K562 (cell line): ENCODE data around the gene CCDC71L. TPM values are rescaled to one million over a fixed set of nuclear protein-coding genes. Genes with fewer than 3 reads are reported as not detected.
A peak's percentile ranks its signal among the peaks of the same experiment; 100 is the strongest.

Experiments
- ASH1L ChIP-seq: fragments of 450-650 bp; IDR thresholded peaks from 2 replicates; pipeline ENCODE4 v1.6.1; 2018; ENCODE audit warnings: borderline replicate concordance, mild to moderate bottlenecking, low read depth; ENCODE audit not compliant: partially characterized antibody
- GABPB2 ChIP-seq: fragments of 250-450 bp; sonication (Bioruptor Pico); conservative IDR thresholded peaks from 2 replicates; pipeline ENCODE4 v1.5.1; 2021; ENCODE audit warnings: mild to moderate bottlenecking
- HNRNPUL1 ChIP-seq: fragments of 200-400 bp; formaldehyde crosslinking; IDR thresholded peaks from 2 replicates; pipeline ENCODE4 v1.6.1; 2017; ENCODE audit warnings: low read length
- MAZ ChIP-seq, 2 experiments: fragments of 450-650 bp in 1 of 2; sonication (generic) in 1 of 2; formaldehyde crosslinking; IDR thresholded peaks in 1 of 2; conservative IDR thresholded peaks in 1 of 2; 2 replicates each; pipeline versions ENCODE4 v1.4.0 to v1.5.0; 2020; ENCODE audit warnings: mild to moderate bottlenecking in 1 of 2, missing genetic modification reagents in 1 of 2
- NFXL1 ChIP-seq: fragments of 450-650 bp; formaldehyde crosslinking; IDR thresholded peaks from 2 replicates; pipeline ENCODE4 v1.4.0; 2021; ENCODE audit warnings: mild to moderate bottlenecking
- NR3C1 ChIP-seq: sonication (generic); formaldehyde crosslinking; IDR thresholded peaks from 2 replicates; pipeline ENCODE4 v1.8.1; 2022; ENCODE audit warnings: missing genetic modification reagents
- PTRF ChIP-seq: fragments of 450-650 bp; IDR thresholded peaks from 2 replicates; pipeline ENCODE4 v1.6.1; 2016; ENCODE audit warnings: mild to moderate bottlenecking, missing genetic modification characterization, missing compliant biosample characterization
- TAF15 ChIP-seq: fragments of 200-400 bp; formaldehyde crosslinking; IDR thresholded peaks from 2 replicates; pipeline ENCODE4 v1.6.1; 2017; ENCODE audit warnings: mild to moderate bottlenecking, low read depth, low read length, moderate library complexity
- TCF3 ChIP-seq: sonication (generic); formaldehyde crosslinking; IDR thresholded peaks from 2 replicates; pipeline ENCODE4 v1.4.0; 2020; ENCODE audit warnings: mild to moderate bottlenecking, missing genetic modification reagents
- YY1 ChIP-seq, 3 experiments: IDR thresholded peaks; 2 replicates each; pipeline ENCODE4 v1.6.1; 2011; ENCODE audit warnings: low read length in 2 of 3, mild to moderate bottlenecking in 2 of 3, moderate library complexity in 2 of 3, borderline replicate concordance in 1 of 3, control low read depth in 1 of 3, low read depth in 1 of 3; ENCODE audit not compliant: insufficient read depth in 3 of 3, insufficient replicate concordance in 2 of 3, control insufficient read depth in 1 of 3, insufficient read length in 1 of 3; ENCODE audit errors: extremely low read depth in 1 of 3
- ZNF24 ChIP-seq: fragments of 450-650 bp; IDR thresholded peaks from 2 replicates; pipeline ENCODE4 v1.6.1; 2016
- ZNF282 ChIP-seq: sonication (generic); formaldehyde crosslinking; IDR thresholded peaks from 2 replicates; pipeline ENCODE4 v1.8.1; 2023; ENCODE audit warnings: missing genetic modification reagents
- ZNF436 ChIP-seq: fragments of 250-450, 450-650 bp; sonication (Bioruptor Pico); formaldehyde crosslinking; IDR thresholded peaks from 2 replicates; pipeline ENCODE4 v1.7.0; 2020; ENCODE audit warnings: mild to moderate bottlenecking
- ZNF695 ChIP-seq: fragments of 450-650 bp; formaldehyde crosslinking; IDR thresholded peaks from 2 replicates; pipeline ENCODE4 v1.4.0; 2020; ENCODE audit warnings: mild to moderate bottlenecking, moderate library complexity
- ZNF785 ChIP-seq: fragments of 250-450 bp; sonication (Bioruptor Pico); IDR thresholded peaks from 2 replicates; pipeline ENCODE4 v1.4.0; 2020; ENCODE audit warnings: mild to moderate bottlenecking
- polyA plus RNA-seq, 8 experiments: library from polyadenylated mRNA; depleted of rRNA in 4 of 8; stranded (reverse) in 5 of 8; unstranded in 3 of 8; fragments of >200 nt; fragmentation: Nextera tagmentation in 2 of 8; fragmentation: Illumina TruSeq in 1 of 8; extraction: Ambion mirVana in 2 of 8; extraction: Trizol in 1 of 8; gene quantifications; 2 replicates each; pipeline versions ENCODE4 v1.2.1 to v1.2.3, GENCODE V29; 2011 to 2014; ENCODE audit warnings: inconsistent platforms in 1 of 8, missing spikeins in 1 of 8
- total RNA-seq, 7 experiments: library from RNA; depleted of rRNA in 6 of 7; stranded (reverse); fragments of >200 nt in 6 of 7; fragmentation: Illumina TruSeq in 2 of 7; extraction: Trizol in 2 of 7; gene quantifications; 2 replicates each; pipeline versions ENCODE4 v1.2.1 to v1.2.3, GENCODE V29; 2011 to 2021; ENCODE audit warnings: low replicate concordance in 1 of 7
- TF ChIP-seq, protein P1 (sequence below): fragments of 450-650 bp; IDR thresholded peaks from 2 replicates; pipeline ENCODE4 v1.7.0; 2016; ENCODE audit warnings: borderline replicate concordance
- TF ChIP-seq, protein P2 (sequence below): IDR thresholded peaks from 2 replicates; pipeline ENCODE4 v1.6.1; 2011; ENCODE audit not compliant: insufficient read length; ENCODE audit errors: extremely low read depth
- TF ChIP-seq, protein P3 (sequence below): fragments of 150-350 bp; IDR thresholded peaks from 2 replicates; pipeline ENCODE4 v1.6.1; 2014; ENCODE audit warnings: low read depth, mild to moderate bottlenecking, low read length, borderline replicate concordance
- TF ChIP-seq, protein P4 (sequence below): fragments of 450-650 bp; formaldehyde crosslinking; IDR thresholded peaks from 2 replicates; pipeline ENCODE4 v1.4.0; 2022; ENCODE audit warnings: mild to moderate bottlenecking, moderate library complexity

The CCDC71L gene
- total and polyA plus RNA-seq, 9 of the 15 experiments (the other 6 are each of a cell fraction or from before 2014, with no cell fraction given), result 5.7 to 108 (median 25.4) TPM

- TF ChIP-seq ASH1L (no peak), ZNF785 (CRISPR knock-in tag) (no peak), TAF15 (no peak), TCF3 (CRISPR knock-in tag) (no peak), NR3C1 (CRISPR knock-in tag) (no peak), ZNF436 (CRISPR knock-in tag) (no peak), PTRF (tag) (peak; percentile 87), MAZ (CRISPR knock-in tag; conservative IDR thresholded peaks at IDR 0.05 in 1 of 2, IDR thresholded peaks at IDR 0.05 in 1 of 2) (no peak), NFXL1 (CRISPR knock-in tag) (no peak), YY1 (IDR thresholded peaks at IDR 0.05; ENCODE audit: borderline replicate concordance in 1 of 3, control insufficient read depth in 1 of 3, extremely low read depth in 1 of 3, insufficient read depth in 3 of 3, insufficient read length in 1 of 3, insufficient replicate concordance in 2 of 3, low read depth in 1 of 3, low read length in 2 of 3) (no peak), ZNF695 (no peak), ZNF282 (no peak), HNRNPUL1 (no peak), ZNF24 (no peak), GABPB2 (CRISPR knock-in tag) (no peak)
- TF ChIP-seq, protein P1, sequence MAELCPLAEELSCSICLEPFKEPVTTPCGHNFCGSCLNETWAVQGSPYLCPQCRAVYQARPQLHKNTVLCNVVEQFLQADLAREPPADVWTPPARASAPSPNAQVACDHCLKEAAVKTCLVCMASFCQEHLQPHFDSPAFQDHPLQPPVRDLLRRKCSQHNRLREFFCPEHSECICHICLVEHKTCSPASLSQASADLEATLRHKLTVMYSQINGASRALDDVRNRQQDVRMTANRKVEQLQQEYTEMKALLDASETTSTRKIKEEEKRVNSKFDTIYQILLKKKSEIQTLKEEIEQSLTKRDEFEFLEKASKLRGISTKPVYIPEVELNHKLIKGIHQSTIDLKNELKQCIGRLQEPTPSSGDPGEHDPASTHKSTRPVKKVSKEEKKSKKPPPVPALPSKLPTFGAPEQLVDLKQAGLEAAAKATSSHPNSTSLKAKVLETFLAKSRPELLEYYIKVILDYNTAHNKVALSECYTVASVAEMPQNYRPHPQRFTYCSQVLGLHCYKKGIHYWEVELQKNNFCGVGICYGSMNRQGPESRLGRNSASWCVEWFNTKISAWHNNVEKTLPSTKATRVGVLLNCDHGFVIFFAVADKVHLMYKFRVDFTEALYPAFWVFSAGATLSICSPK, result no peak
- TF ChIP-seq, protein P2, sequence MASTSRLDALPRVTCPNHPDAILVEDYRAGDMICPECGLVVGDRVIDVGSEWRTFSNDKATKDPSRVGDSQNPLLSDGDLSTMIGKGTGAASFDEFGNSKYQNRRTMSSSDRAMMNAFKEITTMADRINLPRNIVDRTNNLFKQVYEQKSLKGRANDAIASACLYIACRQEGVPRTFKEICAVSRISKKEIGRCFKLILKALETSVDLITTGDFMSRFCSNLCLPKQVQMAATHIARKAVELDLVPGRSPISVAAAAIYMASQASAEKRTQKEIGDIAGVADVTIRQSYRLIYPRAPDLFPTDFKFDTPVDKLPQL, result no peak
- TF ChIP-seq, protein P3, sequence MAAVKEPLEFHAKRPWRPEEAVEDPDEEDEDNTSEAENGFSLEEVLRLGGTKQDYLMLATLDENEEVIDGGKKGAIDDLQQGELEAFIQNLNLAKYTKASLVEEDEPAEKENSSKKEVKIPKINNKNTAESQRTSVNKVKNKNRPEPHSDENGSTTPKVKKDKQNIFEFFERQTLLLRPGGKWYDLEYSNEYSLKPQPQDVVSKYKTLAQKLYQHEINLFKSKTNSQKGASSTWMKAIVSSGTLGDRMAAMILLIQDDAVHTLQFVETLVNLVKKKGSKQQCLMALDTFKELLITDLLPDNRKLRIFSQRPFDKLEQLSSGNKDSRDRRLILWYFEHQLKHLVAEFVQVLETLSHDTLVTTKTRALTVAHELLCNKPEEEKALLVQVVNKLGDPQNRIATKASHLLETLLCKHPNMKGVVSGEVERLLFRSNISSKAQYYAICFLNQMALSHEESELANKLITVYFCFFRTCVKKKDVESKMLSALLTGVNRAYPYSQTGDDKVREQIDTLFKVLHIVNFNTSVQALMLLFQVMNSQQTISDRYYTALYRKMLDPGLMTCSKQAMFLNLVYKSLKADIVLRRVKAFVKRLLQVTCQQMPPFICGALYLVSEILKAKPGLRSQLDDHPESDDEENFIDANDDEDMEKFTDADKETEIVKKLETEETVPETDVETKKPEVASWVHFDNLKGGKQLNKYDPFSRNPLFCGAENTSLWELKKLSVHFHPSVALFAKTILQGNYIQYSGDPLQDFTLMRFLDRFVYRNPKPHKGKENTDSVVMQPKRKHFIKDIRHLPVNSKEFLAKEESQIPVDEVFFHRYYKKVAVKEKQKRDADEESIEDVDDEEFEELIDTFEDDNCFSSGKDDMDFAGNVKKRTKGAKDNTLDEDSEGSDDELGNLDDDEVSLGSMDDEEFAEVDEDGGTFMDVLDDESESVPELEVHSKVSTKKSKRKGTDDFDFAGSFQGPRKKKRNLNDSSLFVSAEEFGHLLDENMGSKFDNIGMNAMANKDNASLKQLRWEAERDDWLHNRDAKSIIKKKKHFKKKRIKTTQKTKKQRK, result no peak
- TF ChIP-seq, protein P4, sequence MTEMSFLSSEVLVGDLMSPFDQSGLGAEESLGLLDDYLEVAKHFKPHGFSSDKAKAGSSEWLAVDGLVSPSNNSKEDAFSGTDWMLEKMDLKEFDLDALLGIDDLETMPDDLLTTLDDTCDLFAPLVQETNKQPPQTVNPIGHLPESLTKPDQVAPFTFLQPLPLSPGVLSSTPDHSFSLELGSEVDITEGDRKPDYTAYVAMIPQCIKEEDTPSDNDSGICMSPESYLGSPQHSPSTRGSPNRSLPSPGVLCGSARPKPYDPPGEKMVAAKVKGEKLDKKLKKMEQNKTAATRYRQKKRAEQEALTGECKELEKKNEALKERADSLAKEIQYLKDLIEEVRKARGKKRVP (CRISPR knock-in tag), result 0 out of 2 replicates have a peak, but pooled peaks have one; percentile 45
Measured at GRCh38 chr7:106639476-106640334, 21.3 kb downstream of the CCDC71L start (continued).
